Liver (tissue), 9 donors: ENCODE data around the gene TMEM116. TPM values are rescaled to one million over a fixed set of nuclear protein-coding genes. Genes with fewer than 3 reads are reported as not detected.

Experiments
- DNase-seq: peaks from one replicate; pipeline ENCODE4 v3.0.0-alpha.2; 2017; ENCODE audit warnings: low spot score
- H3K27ac ChIP-seq, 2 donors: one replicate each; pipeline ENCODE4 v1.7.0; 2013; ENCODE audit warnings: inconsistent platforms in 2 of 2, low read length in 2 of 2, control low read depth in 1 of 2, low read depth in 1 of 2, mild to moderate bottlenecking in 1 of 2
- H3K27me3 ChIP-seq, 4 donors: one replicate each; pipeline versions ENCODE4 v1.6.1 to v1.7.0; 2013; ENCODE audit warnings: low read length in 3 of 4, inconsistent platforms in 1 of 4, mild to moderate bottlenecking in 1 of 4, moderate library complexity in 1 of 4; ENCODE audit not compliant: control insufficient read depth in 4 of 4, insufficient read depth in 4 of 4
- H3K36me3 ChIP-seq, 4 donors: one replicate each; pipeline versions ENCODE4 v1.6.1 to v1.7.0; 2013; ENCODE audit warnings: low read length in 3 of 4, mild to moderate bottlenecking in 3 of 4, low read depth in 1 of 4, moderate library complexity in 1 of 4; ENCODE audit not compliant: control insufficient read depth in 4 of 4, insufficient read depth in 3 of 4
- H3K4me1 ChIP-seq, 4 donors: one replicate each; pipeline versions ENCODE4 v1.6.1 to v1.7.0; 2013; ENCODE audit warnings: low read length in 3 of 4, mild to moderate bottlenecking in 3 of 4, moderate library complexity in 1 of 4; ENCODE audit not compliant: control insufficient read depth in 4 of 4, insufficient read depth in 4 of 4
- H3K4me3 ChIP-seq, 3 donors: one replicate each; pipeline versions ENCODE4 v1.6.1 to v1.7.0; 2013; ENCODE audit warnings: low read length in 3 of 3, control low read depth in 1 of 3, low read depth in 1 of 3, mild to moderate bottlenecking in 1 of 3
- H3K9ac ChIP-seq, 2 donors: one replicate each; pipeline ENCODE4 v1.7.0; 2013; ENCODE audit warnings: low read length in 2 of 2, mild to moderate bottlenecking in 2 of 2, moderate library complexity in 2 of 2, control low read depth in 1 of 2, low read depth in 1 of 2
- H3K9me3 ChIP-seq, 4 donors: one replicate each; pipeline versions ENCODE4 v1.6.1 to v1.7.0; 2013; ENCODE audit warnings: low read length in 3 of 4; ENCODE audit not compliant: control insufficient read depth in 4 of 4
- EGR1 ChIP-seq, 2 donors: IDR thresholded peaks; 2 replicates each; pipeline ENCODE4 v1.6.1; 2016 to 2018; ENCODE audit warnings: antibody characterized with exemption in 2 of 2, low read depth in 2 of 2
- FOXA1 ChIP-seq: IDR thresholded peaks from 2 replicates; pipeline ENCODE4 v1.6.1; 2016; ENCODE audit warnings: antibody characterized with exemption
- FOXA2 ChIP-seq: IDR thresholded peaks from 2 replicates; pipeline ENCODE4 v1.6.1; 2016; ENCODE audit warnings: antibody characterized with exemption
- HNF4A ChIP-seq, 2 donors: conservative IDR thresholded peaks; 2 replicates each; pipeline ENCODE4 v1.6.1; 2016; ENCODE audit warnings: antibody characterized with exemption in 2 of 2, mild to moderate bottlenecking in 2 of 2
- HNF4G ChIP-seq: IDR thresholded peaks from 2 replicates; pipeline ENCODE4 v1.6.1; 2016; ENCODE audit warnings: antibody characterized with exemption
- JUND ChIP-seq, 2 donors: IDR thresholded peaks; 2 replicates each; pipeline ENCODE4 v1.6.1; 2016; ENCODE audit warnings: antibody characterized with exemption in 2 of 2
- RAD21 ChIP-seq, 2 donors: IDR thresholded peaks; 2 replicates each; pipeline ENCODE4 v1.6.1; 2016; ENCODE audit warnings: antibody characterized with exemption in 2 of 2, mild to moderate bottlenecking in 2 of 2
- RXRA ChIP-seq, 2 donors: IDR thresholded peaks; 2 replicates each; pipeline ENCODE4 v1.6.1; 2017 to 2018; ENCODE audit warnings: antibody characterized with exemption in 2 of 2, mild to moderate bottlenecking in 1 of 2
- SP1 ChIP-seq: IDR thresholded peaks from 2 replicates; pipeline ENCODE4 v1.6.1; 2018; ENCODE audit warnings: antibody characterized with exemption, mild to moderate bottlenecking
- TAF1 ChIP-seq: conservative IDR thresholded peaks from 2 replicates; pipeline ENCODE4 v1.6.1; 2016; ENCODE audit warnings: antibody characterized with exemption, mild to moderate bottlenecking
- YY1 ChIP-seq: IDR thresholded peaks from 2 replicates; pipeline ENCODE4 v1.6.1; 2016; ENCODE audit warnings: antibody characterized with exemption, mild to moderate bottlenecking
- WGBS: extraction: QIAGEN DNeasy Blood & Tissue Kit; methylation state at CpG from one replicate; pipeline ENCODE4 v1.1.7; 2013; 5-methylcytosine and 5-hydroxymethylcytosine counted together
- polyA plus RNA-seq, 2 donors: library from polyadenylated mRNA; stranded (reverse) in 1 of 2; unstranded in 1 of 2; fragments of 200-250 nt in 1 of 2; fragments of >200 nt in 1 of 2; fragmentation: Nextera tagmentation in 1 of 2; extraction: Ambion mirVana in 1 of 2; gene quantifications; one replicate each; pipeline versions ENCODE4 v1.2.1 to v1.2.3, GENCODE V29; 2013 to 2015
- total RNA-seq, 2 donors: library from RNA; depleted of rRNA; stranded (reverse); fragments of >200 nt; gene quantifications; one replicate each; pipeline ENCODE4 v1.2.3, GENCODE V29; 2014
- TF ChIP-seq, protein P1 (sequence below): IDR thresholded peaks from 2 replicates; pipeline ENCODE4 v1.6.1; 2016; ENCODE audit warnings: antibody characterized with exemption, mild to moderate bottlenecking
- TF ChIP-seq, protein P2 (sequence below): fragments of 150-350 bp; IDR thresholded peaks from 2 replicates; pipeline ENCODE4 v1.5.1; 2017; ENCODE audit warnings: improper control_type of control experiment, low read depth, low read length; ENCODE audit not compliant: missing input control
- TF ChIP-seq, protein P3 (sequence below): IDR thresholded peaks from 2 replicates; pipeline ENCODE4 v1.6.1; 2016; ENCODE audit warnings: antibody characterized with exemption
- TF ChIP-seq, protein P4 (sequence below): IDR thresholded peaks from 2 replicates; pipeline ENCODE4 v1.6.1; 2016; ENCODE audit warnings: antibody characterized with exemption
- donor health status: healthy.
- donor health status: healthy.
- donor health status: healthy.
- donor health status: healthy.
- donor health status: healthy.

The TMEM116 gene
- total and polyA plus RNA-seq, 4 donors, result 4.9 to 11.6 (median 6.6) TPM

DNA sequence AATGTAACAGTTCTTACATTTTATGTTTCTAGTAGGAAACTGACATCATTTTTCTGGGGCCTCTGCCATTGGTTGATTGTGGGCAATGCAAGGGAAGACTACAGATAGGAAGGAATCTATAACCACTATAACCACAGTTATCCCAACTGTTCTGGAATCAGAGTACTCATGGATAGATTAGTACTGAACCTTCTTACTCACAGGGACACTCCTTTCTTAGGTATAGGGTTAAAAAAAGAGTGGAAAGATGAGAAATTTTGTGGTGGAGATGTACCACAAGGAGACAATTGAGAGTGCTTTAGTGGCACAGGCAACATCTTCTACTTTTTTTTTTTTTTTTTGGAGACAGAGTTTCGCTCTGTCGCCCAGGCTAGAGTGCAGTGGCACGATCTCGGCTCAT lies 21.0 kb downstream of the TMEM116 start:
- peaks cover 0 to 2% (median 0%) of the 10 kb centered on the region in 4 donors for H3K36me3 ChIP-seq
- H3K4me3 ChIP-seq, result no peak overlapping the region
- no peaks in the 10 kb centered on the region for H3K27me3 ChIP-seq
- DNase-seq, result no peak
- TF ChIP-seq JUND (IDR thresholded peaks at IDR 0.05), result no peak
- TF ChIP-seq TAF1, result no peak
- no peak for TF ChIP-seq FOXA1
- TF ChIP-seq HNF4A (conservative IDR thresholded peaks at IDR 0.05), result no peak
- no peak for TF ChIP-seq EGR1 (IDR thresholded peaks at IDR 0.05; ENCODE audit: low read depth in 2 of 2)
- no peak for TF ChIP-seq RAD21 (IDR thresholded peaks at IDR 0.05)
- no peaks in the 10 kb centered on the region for H3K4me1 ChIP-seq
- no peak overlapping the region for H3K9ac ChIP-seq
- H3K9me3 ChIP-seq, result no peaks in the 10 kb centered on the region
- 90% methylated on average over 4 of the region's 4 CpGs for WGBS
- H3K27ac ChIP-seq, result no peak overlapping the region

DNA sequence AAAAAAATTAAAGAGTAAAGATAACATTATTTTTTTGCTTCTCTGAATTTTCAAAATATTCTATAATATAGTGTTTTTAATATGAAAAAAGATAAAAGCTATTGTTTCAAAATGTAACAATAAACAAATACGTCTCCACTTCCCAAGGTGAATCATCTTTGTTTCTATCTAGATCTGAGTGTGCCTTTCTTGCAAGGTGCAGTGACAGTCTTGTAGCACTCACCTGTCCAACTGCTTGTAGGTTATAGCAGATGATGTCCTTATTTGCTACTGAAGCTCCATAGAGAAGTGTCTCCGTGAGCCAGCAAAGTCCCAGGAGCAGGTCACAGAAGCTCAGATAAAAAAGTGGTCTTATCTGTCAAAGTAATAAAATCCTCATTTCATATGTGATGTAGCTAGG lies 21.4 kb downstream of the TMEM116 start:
- Histone ChIP-seq H3K36me3 (peaks cover 0 to 2% (median 0%) of the 10 kb centered on the region in 4 donors), H3K4me1 (no peaks in the 10 kb centered on the region), H3K9me3 (no peaks in the 10 kb centered on the region), H3K4me3 (no peak overlapping the region), H3K9ac (no peak overlapping the region), H3K27ac (no peak overlapping the region), H3K27me3 (no peaks in the 10 kb centered on the region)
- no peak for DNase-seq
- 95% methylated on average over 2 of the region's 2 CpGs for WGBS
- TF ChIP-seq RXRA (IDR thresholded peaks at IDR 0.05) (no peak), SP1 (no peak), RAD21 (IDR thresholded peaks at IDR 0.05) (no peak), YY1 (no peak), FOXA1 (no peak), FOXA2 (no peak), HNF4G (no peak), EGR1 (IDR thresholded peaks at IDR 0.05; ENCODE audit: low read depth in 2 of 2) (no peak)
- TF ChIP-seq, protein P1, sequence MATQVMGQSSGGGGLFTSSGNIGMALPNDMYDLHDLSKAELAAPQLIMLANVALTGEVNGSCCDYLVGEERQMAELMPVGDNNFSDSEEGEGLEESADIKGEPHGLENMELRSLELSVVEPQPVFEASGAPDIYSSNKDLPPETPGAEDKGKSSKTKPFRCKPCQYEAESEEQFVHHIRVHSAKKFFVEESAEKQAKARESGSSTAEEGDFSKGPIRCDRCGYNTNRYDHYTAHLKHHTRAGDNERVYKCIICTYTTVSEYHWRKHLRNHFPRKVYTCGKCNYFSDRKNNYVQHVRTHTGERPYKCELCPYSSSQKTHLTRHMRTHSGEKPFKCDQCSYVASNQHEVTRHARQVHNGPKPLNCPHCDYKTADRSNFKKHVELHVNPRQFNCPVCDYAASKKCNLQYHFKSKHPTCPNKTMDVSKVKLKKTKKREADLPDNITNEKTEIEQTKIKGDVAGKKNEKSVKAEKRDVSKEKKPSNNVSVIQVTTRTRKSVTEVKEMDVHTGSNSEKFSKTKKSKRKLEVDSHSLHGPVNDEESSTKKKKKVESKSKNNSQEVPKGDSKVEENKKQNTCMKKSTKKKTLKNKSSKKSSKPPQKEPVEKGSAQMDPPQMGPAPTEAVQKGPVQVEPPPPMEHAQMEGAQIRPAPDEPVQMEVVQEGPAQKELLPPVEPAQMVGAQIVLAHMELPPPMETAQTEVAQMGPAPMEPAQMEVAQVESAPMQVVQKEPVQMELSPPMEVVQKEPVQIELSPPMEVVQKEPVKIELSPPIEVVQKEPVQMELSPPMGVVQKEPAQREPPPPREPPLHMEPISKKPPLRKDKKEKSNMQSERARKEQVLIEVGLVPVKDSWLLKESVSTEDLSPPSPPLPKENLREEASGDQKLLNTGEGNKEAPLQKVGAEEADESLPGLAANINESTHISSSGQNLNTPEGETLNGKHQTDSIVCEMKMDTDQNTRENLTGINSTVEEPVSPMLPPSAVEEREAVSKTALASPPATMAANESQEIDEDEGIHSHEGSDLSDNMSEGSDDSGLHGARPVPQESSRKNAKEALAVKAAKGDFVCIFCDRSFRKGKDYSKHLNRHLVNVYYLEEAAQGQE, result no peak
- TF ChIP-seq, protein P2, sequence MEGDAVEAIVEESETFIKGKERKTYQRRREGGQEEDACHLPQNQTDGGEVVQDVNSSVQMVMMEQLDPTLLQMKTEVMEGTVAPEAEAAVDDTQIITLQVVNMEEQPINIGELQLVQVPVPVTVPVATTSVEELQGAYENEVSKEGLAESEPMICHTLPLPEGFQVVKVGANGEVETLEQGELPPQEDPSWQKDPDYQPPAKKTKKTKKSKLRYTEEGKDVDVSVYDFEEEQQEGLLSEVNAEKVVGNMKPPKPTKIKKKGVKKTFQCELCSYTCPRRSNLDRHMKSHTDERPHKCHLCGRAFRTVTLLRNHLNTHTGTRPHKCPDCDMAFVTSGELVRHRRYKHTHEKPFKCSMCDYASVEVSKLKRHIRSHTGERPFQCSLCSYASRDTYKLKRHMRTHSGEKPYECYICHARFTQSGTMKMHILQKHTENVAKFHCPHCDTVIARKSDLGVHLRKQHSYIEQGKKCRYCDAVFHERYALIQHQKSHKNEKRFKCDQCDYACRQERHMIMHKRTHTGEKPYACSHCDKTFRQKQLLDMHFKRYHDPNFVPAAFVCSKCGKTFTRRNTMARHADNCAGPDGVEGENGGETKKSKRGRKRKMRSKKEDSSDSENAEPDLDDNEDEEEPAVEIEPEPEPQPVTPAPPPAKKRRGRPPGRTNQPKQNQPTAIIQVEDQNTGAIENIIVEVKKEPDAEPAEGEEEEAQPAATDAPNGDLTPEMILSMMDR, result no peak
- TF ChIP-seq, protein P3, sequence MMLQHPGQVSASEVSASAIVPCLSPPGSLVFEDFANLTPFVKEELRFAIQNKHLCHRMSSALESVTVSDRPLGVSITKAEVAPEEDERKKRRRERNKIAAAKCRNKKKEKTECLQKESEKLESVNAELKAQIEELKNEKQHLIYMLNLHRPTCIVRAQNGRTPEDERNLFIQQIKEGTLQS, result no peak
- TF ChIP-seq, protein P4, sequence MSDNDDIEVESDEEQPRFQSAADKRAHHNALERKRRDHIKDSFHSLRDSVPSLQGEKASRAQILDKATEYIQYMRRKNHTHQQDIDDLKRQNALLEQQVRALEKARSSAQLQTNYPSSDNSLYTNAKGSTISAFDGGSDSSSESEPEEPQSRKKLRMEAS, result no peak
